HepG2 (cell line): ENCODE measurements around the gene KIF3C. TPM values are rescaled to one million over a fixed set of nuclear protein-coding genes. Genes with fewer than 3 reads are reported as not detected.
A peak's percentile ranks its signal among the peaks of the same experiment; 100 is the strongest.

Source experiments
- HNF4A ChIP-seq: sonication (generic); formaldehyde crosslinking; IDR thresholded peaks from 2 replicates; pipeline ENCODE4 v1.4.0; 2020; ENCODE audit warnings: missing genetic modification reagents
- KAT8 ChIP-seq: IDR thresholded peaks from 2 replicates; pipeline ENCODE4 v1.6.1; 2016; ENCODE audit warnings: missing genetic modification reagents, missing compliant biosample characterization
- KDM5B ChIP-seq: sonication (generic); formaldehyde crosslinking; IDR thresholded peaks from 2 replicates; pipeline ENCODE4 v1.4.0; 2020; ENCODE audit warnings: missing genetic modification reagents, mild to moderate bottlenecking, borderline replicate concordance
- KLF15 ChIP-seq: sonication (generic); formaldehyde crosslinking; IDR thresholded peaks from 2 replicates; pipeline ENCODE4 v1.8.1; 2023; ENCODE audit warnings: borderline replicate concordance, mild to moderate bottlenecking, inconsistent platforms, missing genetic modification reagents, mixed read lengths
- PCBP2 ChIP-seq: fragments of 200-400 bp; formaldehyde crosslinking; optimal IDR thresholded peaks from 2 replicates; pipeline ENCODE3; 2018; ENCODE audit warnings: low read length, low read depth; ENCODE audit not compliant: poor library complexity, severe bottlenecking
- RARA ChIP-seq: IDR thresholded peaks from 2 replicates; pipeline ENCODE4 v1.6.1; 2016; ENCODE audit warnings: missing genetic modification reagents, missing compliant biosample characterization
- SRSF1 ChIP-seq: fragments of 200-400 bp; formaldehyde crosslinking; optimal IDR thresholded peaks from 2 replicates; pipeline ENCODE3; 2017; ENCODE audit warnings: mild to moderate bottlenecking, low read depth, low read length, moderate library complexity
- SRSF9 ChIP-seq: fragments of 200-400 bp; formaldehyde crosslinking; IDR thresholded peaks from 2 replicates; pipeline ENCODE4 v1.6.1; 2018; ENCODE audit warnings: borderline replicate concordance, mild to moderate bottlenecking, low read depth, low read length; ENCODE audit not compliant: insufficient read depth, poor library complexity, severe bottlenecking
- TBX2 ChIP-seq: sonication (generic); formaldehyde crosslinking; IDR thresholded peaks from 2 replicates; pipeline ENCODE4 v1.5.0; 2020; ENCODE audit warnings: missing genetic modification reagents, mild to moderate bottlenecking, borderline replicate concordance
- TFE3 ChIP-seq: IDR thresholded peaks from 2 replicates; pipeline ENCODE4 v1.6.1; 2016
- YY1 ChIP-seq: IDR thresholded peaks from 2 replicates; pipeline ENCODE4 v1.6.1; 2011; ENCODE audit warnings: low read length, low read depth, moderate library complexity, mild to moderate bottlenecking; ENCODE audit not compliant: insufficient read depth, insufficient replicate concordance
- ZHX1 ChIP-seq: sonication (generic); formaldehyde crosslinking; IDR thresholded peaks from 2 replicates; pipeline ENCODE4 v1.8.1; 2022; ENCODE audit warnings: low read depth, mild to moderate bottlenecking, missing genetic modification reagents
- ZMYM4 ChIP-seq: sonication (generic); formaldehyde crosslinking; IDR thresholded peaks from 2 replicates; pipeline ENCODE4 v1.8.1; 2023; ENCODE audit warnings: mild to moderate bottlenecking, missing genetic modification reagents
- ZNF18 ChIP-seq: sonication (generic); formaldehyde crosslinking; IDR thresholded peaks from 2 replicates; pipeline ENCODE4 v1.8.0; 2022; ENCODE audit warnings: mild to moderate bottlenecking, missing genetic modification reagents; ENCODE audit not compliant: insufficient replicate concordance
- ZNF275 ChIP-seq: sonication (generic); formaldehyde crosslinking; IDR thresholded peaks from 2 replicates; pipeline ENCODE4 v1.8.0; 2022; ENCODE audit warnings: missing genetic modification reagents, mild to moderate bottlenecking, inconsistent platforms, borderline replicate concordance
- ZNF512 ChIP-seq: sonication (generic); formaldehyde crosslinking; IDR thresholded peaks from 2 replicates; pipeline ENCODE4 v1.4.0; 2020; ENCODE audit warnings: mild to moderate bottlenecking, missing genetic modification reagents
- ZNF644 ChIP-seq: IDR thresholded peaks from 2 replicates; pipeline ENCODE4 v1.6.1; 2016; ENCODE audit warnings: low read depth
- ZNF768 ChIP-seq: sonication (generic); formaldehyde crosslinking; IDR thresholded peaks from 2 replicates; pipeline ENCODE4 v1.4.0; 2020; ENCODE audit warnings: missing genetic modification reagents
- polyA plus RNA-seq, 8 experiments: library from polyadenylated mRNA; depleted of rRNA in 3 of 8; stranded (reverse) in 7 of 8; unstranded in 1 of 8; fragments of >200 nt; fragmentation: Illumina TruSeq in 4 of 8; extraction: Trizol in 4 of 8; gene quantifications; 2 replicates each; pipeline versions ENCODE4 v1.2.1 to v1.2.3, GENCODE V29; 2011 to 2016; ENCODE audit warnings: low read depth in 4 of 8, missing spikeins in 1 of 8, mixed read lengths in 1 of 8; ENCODE audit not compliant: insufficient read depth in 1 of 8
- total RNA-seq, 5 experiments: library from RNA; depleted of rRNA; stranded (reverse); fragments of >200 nt; fragmentation: Illumina TruSeq; extraction: Trizol; gene quantifications; 2 replicates each; pipeline ENCODE4 v1.2.3, GENCODE V29; 2016; ENCODE audit warnings: low read depth in 1 of 5

KIF3C gene
- total and polyA plus RNA-seq, 2 of the 13 experiments (the other 11 are each of a cell fraction or from before 2014, with no cell fraction given): 3.6 to 4.9 TPM

GRCh38 chr2:25981596-25982272 lies 563 bp downstream of the KIF3C start (continued):
- TF ChIP-seq ZHX1: 0 out of 2 replicates have a peak, but pooled peaks have one; percentile 60
- 0 out of 2 replicates have a peak, but pooled peaks have one; percentile 15 for TF ChIP-seq HNF4A (CRISPR knock-in tag)
- peak; percentile 23; the same call in 1 of the 2 replicates for TF ChIP-seq ZNF768 (CRISPR knock-in tag)
- 0 out of 2 replicates have a peak, but pooled peaks have one; percentile 18 for TF ChIP-seq TFE3 (CRISPR knock-in tag)
- TF ChIP-seq ZNF512 (CRISPR knock-in tag): no peak
- no peak for TF ChIP-seq ZNF644 (CRISPR knock-in tag)
- peak; percentile 71 for TF ChIP-seq SRSF1
- 0 out of 2 replicates have a peak, but pooled peaks have one; percentile 26 for TF ChIP-seq KAT8
- no peak for TF ChIP-seq ZNF275
- TF ChIP-seq SRSF9: no peak
- no peak for TF ChIP-seq KLF15 (CRISPR knock-in tag)
- peak; percentile 65 for TF ChIP-seq RARA (CRISPR knock-in tag)
- TF ChIP-seq KDM5B (CRISPR knock-in tag): peak; percentile 79; the same call in 1 of the 2 replicates
- no peak for TF ChIP-seq PCBP2
- TF ChIP-seq TBX2 (CRISPR knock-in tag): peak; percentile 53; the same call in 1 of the 2 replicates
- TF ChIP-seq ZMYM4: peak; percentile 32; the same call in 1 of the 2 replicates
- TF ChIP-seq ZNF18 (CRISPR knock-in tag): peak; percentile 42
- peak; percentile 15 for TF ChIP-seq YY1
